ENCODE data around the gene PTH1R.

PTH1R gene

DNA sequence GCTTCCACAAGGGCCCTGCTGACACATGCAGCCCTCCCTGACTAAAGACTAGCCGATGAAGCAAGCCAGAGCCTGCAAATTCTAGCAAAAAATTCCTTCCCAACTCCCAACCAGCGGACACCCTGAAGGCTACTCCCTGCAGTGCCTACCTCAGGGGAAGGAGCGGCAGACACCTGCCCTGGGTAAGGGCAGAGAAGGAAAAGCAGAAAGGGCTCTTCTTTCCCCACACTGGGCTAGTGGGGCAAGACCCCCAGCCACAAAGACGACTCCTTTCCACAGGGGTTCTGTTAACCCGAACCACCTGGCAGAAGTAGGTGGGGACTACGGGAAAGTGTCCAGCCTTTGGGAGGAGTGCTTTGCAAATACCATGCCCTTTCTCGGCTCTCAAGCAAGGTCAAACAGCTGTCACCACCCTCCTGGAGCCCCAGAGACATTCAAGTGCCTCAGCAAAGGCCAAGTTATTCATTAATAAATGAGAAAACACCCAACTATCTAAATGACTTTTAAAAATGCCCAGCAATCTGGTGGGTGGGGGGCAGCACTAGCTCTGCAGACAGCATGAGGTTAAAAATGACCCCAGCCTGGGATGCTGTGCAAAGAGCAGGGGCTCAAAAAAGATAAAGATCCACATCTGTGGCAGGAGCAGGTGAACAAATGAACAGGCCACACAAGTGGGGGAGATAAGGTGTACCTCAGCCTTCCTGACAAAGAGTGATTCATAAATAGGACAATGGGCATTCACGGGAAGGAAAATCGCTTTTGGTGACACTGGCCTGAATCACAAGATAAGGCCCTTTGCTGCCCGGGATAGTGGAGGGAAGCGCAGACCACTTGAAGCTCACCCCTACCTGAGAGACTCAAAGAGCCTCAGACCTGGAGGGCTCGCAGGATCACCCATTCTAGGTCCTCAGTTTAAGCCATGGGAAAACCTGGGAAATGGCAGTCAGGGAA, 66.0 kb downstream of the PTH1R start:
- ATAC-seq (ENCODE audit: insufficient read depth, low read depth), result no peak
- Histone ChIP-seq H3K9me3 (ENCODE audit: insufficient read depth, low read length, severe bottlenecking) (no peaks in the 10 kb centered on the region), H2AFZ (ENCODE audit: low read depth, low read length) (no peak overlapping the region), H3K27me3 (ENCODE audit: insufficient read depth, low read length, poor library complexity) (no peaks in the 10 kb centered on the region), H3K27ac (ENCODE audit: low read length) (no peak overlapping the region; the same call in 1 of the 2 replicates), H3K9ac (ENCODE audit: low read depth, low read length) (no peak overlapping the region), H3K4me2 (ENCODE audit: insufficient read depth, low read length) (no peak overlapping the region), H4K20me1 (ENCODE audit: insufficient read depth, low read length) (peaks cover 95% of the 10 kb centered on the region), H3K4me3 (ENCODE audit: low read depth in 1 of 2, low read length in 2 of 2) (no peak overlapping the region), H3K36me3 (ENCODE audit: insufficient read depth, low read length) (peaks cover 76% of the 10 kb centered on the region), H3K79me2 (ENCODE audit: insufficient read depth, low read length) (peaks cover 98% of the 10 kb centered on the region), H3K4me1 (ENCODE audit: insufficient read depth, low read length) (peaks cover 15% of the 10 kb centered on the region)
- no peak for DNase-seq
- no peak for TF ChIP-seq EZH2 (IDR thresholded peaks at IDR 0.05; ENCODE audit: borderline replicate concordance, low read depth, low read length, severe bottlenecking)
- TF ChIP-seq, protein P1, sequence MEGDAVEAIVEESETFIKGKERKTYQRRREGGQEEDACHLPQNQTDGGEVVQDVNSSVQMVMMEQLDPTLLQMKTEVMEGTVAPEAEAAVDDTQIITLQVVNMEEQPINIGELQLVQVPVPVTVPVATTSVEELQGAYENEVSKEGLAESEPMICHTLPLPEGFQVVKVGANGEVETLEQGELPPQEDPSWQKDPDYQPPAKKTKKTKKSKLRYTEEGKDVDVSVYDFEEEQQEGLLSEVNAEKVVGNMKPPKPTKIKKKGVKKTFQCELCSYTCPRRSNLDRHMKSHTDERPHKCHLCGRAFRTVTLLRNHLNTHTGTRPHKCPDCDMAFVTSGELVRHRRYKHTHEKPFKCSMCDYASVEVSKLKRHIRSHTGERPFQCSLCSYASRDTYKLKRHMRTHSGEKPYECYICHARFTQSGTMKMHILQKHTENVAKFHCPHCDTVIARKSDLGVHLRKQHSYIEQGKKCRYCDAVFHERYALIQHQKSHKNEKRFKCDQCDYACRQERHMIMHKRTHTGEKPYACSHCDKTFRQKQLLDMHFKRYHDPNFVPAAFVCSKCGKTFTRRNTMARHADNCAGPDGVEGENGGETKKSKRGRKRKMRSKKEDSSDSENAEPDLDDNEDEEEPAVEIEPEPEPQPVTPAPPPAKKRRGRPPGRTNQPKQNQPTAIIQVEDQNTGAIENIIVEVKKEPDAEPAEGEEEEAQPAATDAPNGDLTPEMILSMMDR (IDR thresholded peaks at IDR 0.05; ENCODE audit: borderline replicate concordance, extremely low read depth, low read length, poor library complexity, severe bottlenecking), result no peak

DNA sequence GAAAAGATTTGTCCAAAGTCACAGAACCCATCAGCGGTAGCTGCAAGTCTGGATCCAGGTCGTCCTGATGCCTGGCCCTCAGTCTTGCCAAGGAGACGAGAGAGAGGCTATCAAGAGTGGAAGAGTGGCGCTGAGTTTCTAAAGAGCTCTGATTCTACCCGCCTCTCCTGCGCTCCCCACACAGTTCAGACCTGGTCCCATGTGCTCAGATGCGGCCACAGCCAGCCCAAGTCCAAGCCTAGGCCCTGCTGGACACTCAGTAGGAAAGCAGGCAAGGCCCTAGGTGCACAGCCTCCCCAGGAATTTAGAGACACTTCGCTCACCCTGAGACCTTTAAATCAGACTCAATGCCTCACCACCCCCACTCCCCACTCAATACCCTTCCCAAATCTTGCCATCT, 66.7 kb downstream of the PTH1R start:
- peaks cover 74% of the 10 kb centered on the region for H3K36me3 ChIP-seq (ENCODE audit: insufficient read depth, low read length)
- no peak overlapping the region for H2AFZ ChIP-seq (ENCODE audit: low read depth, low read length)
- DNase-seq (no peak), ATAC-seq (ENCODE audit: insufficient read depth, low read depth) (no peak)
- no peak overlapping the region for H3K4me3 ChIP-seq (ENCODE audit: low read depth in 1 of 2, low read length in 2 of 2)
- no peak overlapping the region for H3K9ac ChIP-seq (ENCODE audit: low read depth, low read length)
- H3K9me3 ChIP-seq (ENCODE audit: insufficient read depth, low read length, severe bottlenecking), result no peaks in the 10 kb centered on the region
- TF ChIP-seq, protein P1 (IDR thresholded peaks at IDR 0.05; ENCODE audit: borderline replicate concordance, extremely low read depth, low read length, poor library complexity, severe bottlenecking), result no peak
- no peak for TF ChIP-seq EZH2 (IDR thresholded peaks at IDR 0.05; ENCODE audit: borderline replicate concordance, low read depth, low read length, severe bottlenecking)
- peaks cover 21% of the 10 kb centered on the region for H3K4me1 ChIP-seq (ENCODE audit: insufficient read depth, low read length)
- H3K27ac ChIP-seq (ENCODE audit: low read length), result no peak overlapping the region
- H3K27me3 ChIP-seq (ENCODE audit: insufficient read depth, low read length, poor library complexity), result no peaks in the 10 kb centered on the region
- H3K4me2 ChIP-seq (ENCODE audit: insufficient read depth, low read length), result no peak overlapping the region
- H3K79me2 ChIP-seq (ENCODE audit: insufficient read depth, low read length), result peaks cover 98% of the 10 kb centered on the region
- peaks cover 95% of the 10 kb centered on the region for H4K20me1 ChIP-seq (ENCODE audit: insufficient read depth, low read length)

DNA sequence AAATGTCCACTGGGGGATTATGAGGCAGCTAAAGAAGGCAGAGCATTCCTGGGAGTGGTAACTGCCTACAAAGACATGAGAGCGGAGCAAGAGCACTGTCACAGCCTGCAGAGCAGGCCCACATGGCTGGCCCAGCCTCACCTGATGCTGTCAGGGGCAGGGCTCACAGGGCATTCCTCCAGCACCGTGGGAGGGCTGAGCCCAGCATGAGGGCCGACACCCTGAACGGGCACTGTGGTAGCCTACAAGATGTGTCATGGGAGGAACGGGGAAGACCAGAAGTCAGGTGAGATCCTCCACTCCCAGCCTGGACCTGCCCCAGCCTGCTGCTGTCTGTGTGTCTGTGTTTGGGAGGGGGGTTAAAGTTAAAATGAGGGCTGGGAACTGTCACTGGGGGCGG, 68.9 kb downstream of the PTH1R start:
- peaks cover 37% of the 10 kb centered on the region for H3K4me1 ChIP-seq (ENCODE audit: insufficient read depth, low read length)
- DNase-seq (no peak), ATAC-seq (ENCODE audit: insufficient read depth, low read depth) (no peak)
- peaks cover 100% of the 10 kb centered on the region for H3K79me2 ChIP-seq (ENCODE audit: insufficient read depth, low read length)
- H3K4me2 ChIP-seq (ENCODE audit: insufficient read depth, low read length), result no peak overlapping the region
- no peaks in the 10 kb centered on the region for H3K27me3 ChIP-seq (ENCODE audit: insufficient read depth, low read length, poor library complexity)
- H4K20me1 ChIP-seq (ENCODE audit: insufficient read depth, low read length), result peaks cover 93% of the 10 kb centered on the region
- TF ChIP-seq, protein P1 (IDR thresholded peaks at IDR 0.05; ENCODE audit: borderline replicate concordance, extremely low read depth, low read length, poor library complexity, severe bottlenecking), result no peak
- no peak for TF ChIP-seq EZH2 (IDR thresholded peaks at IDR 0.05; ENCODE audit: borderline replicate concordance, low read depth, low read length, severe bottlenecking)
- H3K27ac ChIP-seq (ENCODE audit: low read length), result peak overlapping the region; percentile 69
- no peak overlapping the region for H2AFZ ChIP-seq (ENCODE audit: low read depth, low read length)
- H3K36me3 ChIP-seq (ENCODE audit: insufficient read depth, low read length), result peaks cover 59% of the 10 kb centered on the region
- H3K4me3 ChIP-seq (ENCODE audit: low read depth in 1 of 2, low read length in 2 of 2), result no peak overlapping the region
- no peak overlapping the region for H3K9ac ChIP-seq (ENCODE audit: low read depth, low read length)
- no peaks in the 10 kb centered on the region for H3K9me3 ChIP-seq (ENCODE audit: insufficient read depth, low read length, severe bottlenecking)
